GM21576 (cell line): Measurements from ENCODE around the gene SHC1.
A peak's percentile ranks its signal among the peaks of the same experiment; 100 is the strongest.

ENCODE experiments used
- ATAC-seq: cut with Tn5 transposase; IDR thresholded peaks from one replicate; pipeline ENCODE4 v1.9.1; 2021; ENCODE audit warnings: mild to moderate bottlenecking, moderate library complexity; ENCODE audit not compliant: unreplicated experiment

SHC1 gene

GRCh38 chr1:154970631-154971340 lies at the start of gene SHC1:
Gene SHC1, minus strand, starts transcription at chr1:154970747. Its CDS starts 221 bp downstream, at chr1:154970526.
- ATAC-seq = no peak

- no peak for ATAC-seq
Observed at GRCh38 chr1:155019377-155020245, 49.1 kb upstream of the SHC1 start.

GRCh38 chr1:155018617-155019348 lies 48.2 kb upstream of the SHC1 start:
- no peak for ATAC-seq

GRCh38 chr1:155017946-155018316 lies 47.4 kb upstream of the SHC1 start:
- no peak for ATAC-seq

GRCh38 chr1:155017041-155017945 lies 46.7 kb upstream of the SHC1 start:
- peak; percentile 52 for ATAC-seq

- ATAC-seq = no peak
Observed at GRCh38 chr1:155016231-155016831, 45.8 kb upstream of the SHC1 start.

- no peak for ATAC-seq
Observed at GRCh38 chr1:155015527-155016230, 45.1 kb upstream of the SHC1 start.

GRCh38 chr1:155014709-155015508 lies 44.4 kb upstream of the SHC1 start:
- ATAC-seq = no peak

- no peak for ATAC-seq
Observed at GRCh38 chr1:155013632-155014031, 43.1 kb upstream of the SHC1 start.

- no peak for ATAC-seq
Observed at GRCh38 chr1:155012776-155013602, 42.4 kb upstream of the SHC1 start.

- ATAC-seq = no peak
Observed at GRCh38 chr1:155012026-155012546, 41.5 kb upstream of the SHC1 start.

GRCh38 chr1:155011437-155012025 lies 41.0 kb upstream of the SHC1 start:
- no peak for ATAC-seq

- no peak for ATAC-seq
Observed at GRCh38 chr1:155011004-155011416, 40.5 kb upstream of the SHC1 start.

- no peak for ATAC-seq
Observed at GRCh38 chr1:155010211-155010918, 39.8 kb upstream of the SHC1 start.

- ATAC-seq = no peak
Observed at GRCh38 chr1:155009742-155010141, 39.2 kb upstream of the SHC1 start.

- no peak for ATAC-seq
Observed at GRCh38 chr1:155009221-155009711, 38.7 kb upstream of the SHC1 start.
